Tibial artery (tissue), 4 donors: ENCODE results near the gene INPP5A.

Source experiments
- DNase-seq, 2 donors: peaks; one replicate each; pipeline ENCODE4 v3.0.0-alpha.2; 2019
- H3K27ac ChIP-seq, 2 donors: fragments of 200-600 bp; sonication (generic) in 1 of 2; 1 replicate in 1 of 2; 2 replicates in 1 of 2; pipeline ENCODE4 v1.5.1; 2018 to 2019; ENCODE audit warnings: mild to moderate bottlenecking in 1 of 2
- H3K27me3 ChIP-seq, 2 donors: fragments of 200-600 bp; sonication (generic) in 1 of 2; one replicate each; pipeline versions ENCODE4 v1.5.1 to v1.6.0; 2016 to 2019
- H3K36me3 ChIP-seq, 3 donors: fragments of 200-600 bp; sonication (generic) in 2 of 3; one replicate each; pipeline ENCODE4 v1.5.1; 2016 to 2019; ENCODE audit warnings: mild to moderate bottlenecking in 2 of 3
- H3K4me1 ChIP-seq, 4 donors: fragments of 200-600 bp; sonication (generic) in 2 of 4; 1 replicate in 3 of 4; 2 replicates in 1 of 4; pipeline ENCODE4 v1.5.1; 2016 to 2019
- H3K4me3 ChIP-seq, 2 donors: fragments of 200-600 bp; sonication (generic) in 1 of 2; 1 replicate in 1 of 2; 2 replicates in 1 of 2; pipeline ENCODE4 v1.5.1; 2018 to 2019; ENCODE audit warnings: mild to moderate bottlenecking in 2 of 2
- H3K9me3 ChIP-seq, 3 donors: fragments of 200-600 bp; sonication (generic) in 1 of 3; one replicate each; pipeline ENCODE4 v1.5.1; 2016 to 2019
- intact Hi-C: fragments of 100-400 bp; cut with DNase I; formaldehyde crosslinking; loops from one replicate; pipeline ENCODE4 v1.15.0; 2023; ENCODE audit warnings: low total_unique reads
- TF ChIP-seq, protein P1 (sequence below), 2 experiments: fragments of 200-600 bp in 1 of 2; fragments of 450-650 bp in 1 of 2; IDR thresholded peaks; one replicate each; pipeline ENCODE4 v1.5.1; 2017 to 2019; ENCODE audit warnings: antibody characterized with exemption in 2 of 2, mild to moderate bottlenecking in 1 of 2, moderate library complexity in 1 of 2

The INPP5A gene

GRCh38 chr10:132784866-132785722 lies 247.5 kb downstream of the INPP5A start:
- TF ChIP-seq, protein P1, sequence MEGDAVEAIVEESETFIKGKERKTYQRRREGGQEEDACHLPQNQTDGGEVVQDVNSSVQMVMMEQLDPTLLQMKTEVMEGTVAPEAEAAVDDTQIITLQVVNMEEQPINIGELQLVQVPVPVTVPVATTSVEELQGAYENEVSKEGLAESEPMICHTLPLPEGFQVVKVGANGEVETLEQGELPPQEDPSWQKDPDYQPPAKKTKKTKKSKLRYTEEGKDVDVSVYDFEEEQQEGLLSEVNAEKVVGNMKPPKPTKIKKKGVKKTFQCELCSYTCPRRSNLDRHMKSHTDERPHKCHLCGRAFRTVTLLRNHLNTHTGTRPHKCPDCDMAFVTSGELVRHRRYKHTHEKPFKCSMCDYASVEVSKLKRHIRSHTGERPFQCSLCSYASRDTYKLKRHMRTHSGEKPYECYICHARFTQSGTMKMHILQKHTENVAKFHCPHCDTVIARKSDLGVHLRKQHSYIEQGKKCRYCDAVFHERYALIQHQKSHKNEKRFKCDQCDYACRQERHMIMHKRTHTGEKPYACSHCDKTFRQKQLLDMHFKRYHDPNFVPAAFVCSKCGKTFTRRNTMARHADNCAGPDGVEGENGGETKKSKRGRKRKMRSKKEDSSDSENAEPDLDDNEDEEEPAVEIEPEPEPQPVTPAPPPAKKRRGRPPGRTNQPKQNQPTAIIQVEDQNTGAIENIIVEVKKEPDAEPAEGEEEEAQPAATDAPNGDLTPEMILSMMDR (IDR thresholded peaks at IDR 0.05), result no peak
- no peak for DNase-seq
- Histone ChIP-seq H3K36me3 (peaks cover 36 to 38% (median 36%) of the 10 kb centered on the region in 3 donors), H3K4me1 (peaks cover 0 to 39% (median 32%) of the 10 kb centered on the region in 4 donors), H3K4me3 (peak overlapping the region in 1 of 2 donors; percentile 26), H3K9me3 (peaks cover 0 to 14% (median 14%) of the 10 kb centered on the region in 3 donors), H3K27me3 (peaks cover 0 to 68% of the 10 kb centered on the region in 2 donors), H3K27ac (no peak overlapping the region)
- intact Hi-C loops, result no loop called here

GRCh38 chr10:132785723-132786475 lies 248.3 kb downstream of the INPP5A start, which contains the start of gene NKX6-2:
Gene NKX6-2 (minus strand): TSS chr10:132786147. CDS start chr10:132785948, 199 bp downstream.
- no peak for DNase-seq
- Histone ChIP-seq H3K36me3 (peaks cover 28 to 30% (median 28%) of the 10 kb centered on the region in 3 donors), H3K4me1 (peaks cover 0 to 39% (median 32%) of the 10 kb centered on the region in 4 donors), H3K9me3 (peaks cover 0 to 14% (median 14%) of the 10 kb centered on the region in 3 donors), H3K27ac (no peak within 1 kb of the TSS), H3K27me3 (peaks cover 0 to 76% of the 10 kb centered on the region in 2 donors), H3K4me3 (peak within 1 kb of the TSS in 1 of 2 donors; percentile 26)
- intact Hi-C loops, result no loop called here
- TF ChIP-seq, protein P1 (IDR thresholded peaks at IDR 0.05), result no peak

DNA sequence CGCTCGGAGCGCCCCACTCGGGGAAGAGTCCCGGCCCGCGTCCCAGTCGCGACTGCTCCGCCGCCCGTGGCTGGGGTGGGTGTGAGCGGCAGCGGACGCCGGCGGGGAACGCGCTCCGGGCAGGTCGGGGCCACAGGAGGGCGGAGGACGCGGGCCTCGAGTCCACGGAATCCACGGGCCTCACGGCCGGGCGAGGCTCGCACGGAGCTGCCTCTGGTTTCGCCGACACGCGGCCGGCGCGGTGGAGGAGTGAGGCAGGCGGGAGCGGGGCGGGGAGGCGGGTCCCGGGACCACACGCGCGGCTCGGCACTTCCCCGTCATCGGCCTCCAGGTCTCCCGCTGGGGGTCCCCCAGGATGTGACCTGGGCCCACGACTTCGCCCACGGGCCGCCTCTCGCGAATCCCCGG lies 248.9 kb downstream of the INPP5A start:
- peaks cover 0 to 14% (median 14%) of the 10 kb centered on the region in 3 donors for H3K9me3 ChIP-seq
- peak overlapping the region in 1 of 2 donors; percentile 7 for H3K4me3 ChIP-seq
- no peak overlapping the region for H3K27ac ChIP-seq
- TF ChIP-seq, protein P1 (IDR thresholded peaks at IDR 0.05), result no peak
- H3K27me3 ChIP-seq, result peaks cover 0 to 81% of the 10 kb centered on the region in 2 donors
- peaks cover 0 to 39% (median 32%) of the 10 kb centered on the region in 4 donors for H3K4me1 ChIP-seq
- H3K36me3 ChIP-seq, result peaks cover 22 to 25% (median 23%) of the 10 kb centered on the region in 3 donors
- intact Hi-C loops, result no loop called here
- no peak for DNase-seq

GRCh38 chr10:132786884-132787494 lies 249.4 kb downstream of the INPP5A start:
- TF ChIP-seq, protein P1 (IDR thresholded peaks at IDR 0.05), result no peak
- peaks cover 0 to 83% of the 10 kb centered on the region in 2 donors for H3K27me3 ChIP-seq
- H3K27ac ChIP-seq, result no peak overlapping the region
- DNase-seq, result no peak
- H3K36me3 ChIP-seq, result peaks cover 17 to 20% (median 17%) of the 10 kb centered on the region in 3 donors
- intact Hi-C loops, result no loop called here
- H3K4me1 ChIP-seq, result peaks cover 0 to 39% (median 32%) of the 10 kb centered on the region in 4 donors
- peaks cover 0 to 14% (median 14%) of the 10 kb centered on the region in 3 donors for H3K9me3 ChIP-seq
- H3K4me3 ChIP-seq, result peak overlapping the region in 1 of 2 donors; percentile 7
